ELF-1 (cell line): ENCODE data around the gene MED27.
"Not testable (repeated sequence)": the region's sequence is repeated elsewhere in the genome, so short reads cannot be mapped to it uniquely, and the experiment has no call there.

Experiments
- DNase-seq: peaks from one replicate; pipeline ENCODE4 v3.0.0-alpha.2; 2016; ENCODE audit warnings: low read depth, low spot score

Gene MED27

GRCh38 chr9:131923132-131923671 is 156.5 kb downstream of the MED27 start:
- DNase-seq, result no peak

GRCh38 chr9:131921635-131922034 is 158.0 kb downstream of the MED27 start:
- not testable (repeated sequence) for DNase-seq

GRCh38 chr9:131919216-131919615 is 160.5 kb downstream of the MED27 start:
- no peak for DNase-seq

GRCh38 chr9:131918481-131918880 is 161.2 kb downstream of the MED27 start:
- DNase-seq, result no peak

GRCh38 chr9:131917009-131917408 is 162.7 kb downstream of the MED27 start:
- no peak for DNase-seq

GRCh38 chr9:131915181-131915580 is 164.5 kb downstream of the MED27 start:
- no peak for DNase-seq

- no peak for DNase-seq
Observed at GRCh38 chr9:131912671-131913070, 167.0 kb downstream of the MED27 start.

GRCh38 chr9:131912069-131912468 is 167.6 kb downstream of the MED27 start:
- no peak for DNase-seq

GRCh38 chr9:131910572-131910971 is 169.1 kb downstream of the MED27 start:
- DNase-seq, result no peak

- DNase-seq, result no peak
Observed at GRCh38 chr9:131905144-131905543, 174.5 kb downstream of the MED27 start.

- peak; percentile 71 for DNase-seq
Observed at GRCh38 chr9:131899296-131900228, 180.1 kb downstream of the MED27 start.

- DNase-seq, result no peak
Observed at GRCh38 chr9:131892902-131893500, 186.7 kb downstream of the MED27 start.

GRCh38 chr9:131892162-131892707 is 187.4 kb downstream of the MED27 start:
- no peak for DNase-seq

- DNase-seq, result no peak
Observed at GRCh38 chr9:131891598-131891997, 188.1 kb downstream of the MED27 start.

GRCh38 chr9:131889437-131890251 is 190.0 kb downstream of the MED27 start:
- peak; percentile 44 for DNase-seq

GRCh38 chr9:131888923-131889322 is 190.7 kb downstream of the MED27 start:
- no peak for DNase-seq

- peak; percentile 41 for DNase-seq
Observed at GRCh38 chr9:131887680-131888079, 192.0 kb downstream of the MED27 start.

GRCh38 chr9:131886826-131887225 is 192.8 kb downstream of the MED27 start:
- DNase-seq, result no peak

GRCh38 chr9:131885144-131885609 is 194.5 kb downstream of the MED27 start:
- DNase-seq, result peak; percentile 32

GRCh38 chr9:131884222-131884621 is 195.4 kb downstream of the MED27 start:
- no peak for DNase-seq

GRCh38 chr9:131880833-131881583 is 198.7 kb downstream of the MED27 start:
- no peak for DNase-seq
